Loucy (cell line): Measurements from ENCODE around the gene ARHGAP27.

Source experiments
- H2AFZ ChIP-seq: fragments of 200-600 bp; sonication (generic); 2 replicates; pipeline ENCODE4 v1.6.0; 2016; ENCODE audit warnings: antibody characterized with exemption, mild to moderate bottlenecking, low read length, moderate library complexity
- H3F3A ChIP-seq: fragments of 200-600 bp; 2 replicates; pipeline ENCODE4 v1.6.0; 2016; ENCODE audit warnings: antibody characterized with exemption, low read depth, mild to moderate bottlenecking
- H3K27me3 ChIP-seq: fragments of 200-600 bp; sonication (generic); 2 replicates; pipeline ENCODE4 v1.6.1; 2014; ENCODE audit warnings: low read length, mild to moderate bottlenecking; ENCODE audit not compliant: insufficient read depth, poor library complexity, severe bottlenecking
- H3K36me3 ChIP-seq: fragments of 200-600 bp; sonication (generic); 2 replicates; pipeline ENCODE4 v1.6.1; 2016; ENCODE audit warnings: low read length; ENCODE audit not compliant: insufficient read depth
- H3K4me1 ChIP-seq: fragments of 200-600 bp; sonication (generic); 2 replicates; pipeline ENCODE4 v1.5.1; 2014; ENCODE audit warnings: low read length, mild to moderate bottlenecking; ENCODE audit not compliant: insufficient read depth, poor library complexity, severe bottlenecking
- H3K4me2 ChIP-seq: fragments of 200-600 bp; sonication (generic); 2 replicates; pipeline ENCODE4 v1.6.0; 2014; ENCODE audit warnings: antibody characterized with exemption, low read length, low read depth, mild to moderate bottlenecking; ENCODE audit not compliant: poor library complexity, severe bottlenecking
- H3K4me3 ChIP-seq: fragments of 200-600 bp; sonication (generic); 2 replicates; pipeline ENCODE4 v1.5.1; 2014; ENCODE audit warnings: low read length, mild to moderate bottlenecking, mixed read lengths; ENCODE audit not compliant: poor library complexity, severe bottlenecking
- H3K79me2 ChIP-seq: fragments of 200-600 bp; sonication (generic); 2 replicates; pipeline ENCODE4 v1.6.1; 2014; ENCODE audit warnings: low read length; ENCODE audit not compliant: insufficient read depth
- H3K9ac ChIP-seq: fragments of 200-600 bp; sonication (generic); 2 replicates; pipeline ENCODE4 v1.6.0; 2014; ENCODE audit warnings: mild to moderate bottlenecking, low read depth, low read length, moderate library complexity; ENCODE audit not compliant: poor library complexity, severe bottlenecking
- H3K9me2 ChIP-seq: fragments of 200-600 bp; sonication (generic); replicated peaks from 2 replicates; pipeline ENCODE4 v1.6.1; 2016; ENCODE audit warnings: low read depth, low read length, mixed read lengths
- H3K9me3 ChIP-seq: fragments of 200-600 bp; sonication (generic); 2 replicates; pipeline ENCODE4 v1.6.1; 2014; ENCODE audit warnings: mild to moderate bottlenecking, antibody characterized with exemption, low read length, low read depth; ENCODE audit not compliant: insufficient read depth
- H4K20me1 ChIP-seq: fragments of 200-600 bp; sonication (generic); 2 replicates; pipeline ENCODE4 v1.6.0; 2014; ENCODE audit warnings: antibody characterized with exemption, low read length, mild to moderate bottlenecking; ENCODE audit not compliant: insufficient read depth, poor library complexity, severe bottlenecking
- CTCF ChIP-seq: fragments of 200-600 bp; sonication (generic); conservative IDR thresholded peaks from 2 replicates; pipeline ENCODE4 v1.5.1; 2014; ENCODE audit warnings: mild to moderate bottlenecking, antibody characterized with exemption, low read length
- EZH2phosphoT487 ChIP-seq: fragments of 200-600 bp; IDR thresholded peaks from 2 replicates; pipeline ENCODE4 v1.6.1; 2018; ENCODE audit warnings: antibody characterized with exemption, mild to moderate bottlenecking, moderate library complexity, borderline replicate concordance

The ARHGAP27 gene

GRCh38 chr17:45431531-45432404 is 902 bp downstream of the ARHGAP27 start:
- peak overlapping the region; percentile 85 for H3K4me2 ChIP-seq
- peaks cover 20% of the 10 kb centered on the region; the same call in 1 of the 2 replicates for H3K79me2 ChIP-seq
- no peaks in the 10 kb centered on the region for H3K27me3 ChIP-seq
- H3K36me3 ChIP-seq: no peaks in the 10 kb centered on the region
- peak overlapping the region; percentile 32; the same call in 1 of the 2 replicates for H2AFZ ChIP-seq
- TF ChIP-seq CTCF: no peak
- no peak for TF ChIP-seq EZH2phosphoT487
- peak overlapping the region; percentile 89 for H3K9ac ChIP-seq
- peaks cover 8% of the 10 kb centered on the region for H3K4me1 ChIP-seq
- H3K9me2 ChIP-seq: no peaks in the 10 kb centered on the region
- H4K20me1 ChIP-seq: no peaks in the 10 kb centered on the region
- peak overlapping the region; percentile 78 for H3K4me3 ChIP-seq
- H3F3A ChIP-seq: peaks cover 6% of the 10 kb centered on the region
- H3K9me3 ChIP-seq: no peaks in the 10 kb centered on the region

- peak overlapping the region; percentile 32; the same call in 1 of the 2 replicates for H2AFZ ChIP-seq
- H3K9ac ChIP-seq: peak overlapping the region; percentile 89
Observed at GRCh38 chr17:45430738-45431530, 1.7 kb downstream of the ARHGAP27 start.

More at GRCh38 chr17:45430738-45431530, 1.7 kb downstream of the ARHGAP27 start:
- H3K9me2 ChIP-seq: no peaks in the 10 kb centered on the region
- no peaks in the 10 kb centered on the region for H3K36me3 ChIP-seq
- no peaks in the 10 kb centered on the region for H3K9me3 ChIP-seq
- H4K20me1 ChIP-seq: no peaks in the 10 kb centered on the region
- no peaks in the 10 kb centered on the region for H3K27me3 ChIP-seq
- H3F3A ChIP-seq: peaks cover 6% of the 10 kb centered on the region
- peaks cover 9% of the 10 kb centered on the region for H3K4me1 ChIP-seq
- no peak for TF ChIP-seq EZH2phosphoT487
- TF ChIP-seq CTCF: no peak
- peak overlapping the region; percentile 85 for H3K4me2 ChIP-seq
- H3K4me3 ChIP-seq: peak overlapping the region; percentile 78
- peaks cover 26% of the 10 kb centered on the region; the same call in 1 of the 2 replicates for H3K79me2 ChIP-seq
